Measurements from ENCODE around the gene DACH1. TPM values are rescaled to one million over a fixed set of nuclear protein-coding genes. Genes with fewer than 3 reads are reported as not detected.

The DACH1 gene
- total RNA-seq, 2 donors from 2014 or later, result 0.39 to 1.6 TPM

DNA sequence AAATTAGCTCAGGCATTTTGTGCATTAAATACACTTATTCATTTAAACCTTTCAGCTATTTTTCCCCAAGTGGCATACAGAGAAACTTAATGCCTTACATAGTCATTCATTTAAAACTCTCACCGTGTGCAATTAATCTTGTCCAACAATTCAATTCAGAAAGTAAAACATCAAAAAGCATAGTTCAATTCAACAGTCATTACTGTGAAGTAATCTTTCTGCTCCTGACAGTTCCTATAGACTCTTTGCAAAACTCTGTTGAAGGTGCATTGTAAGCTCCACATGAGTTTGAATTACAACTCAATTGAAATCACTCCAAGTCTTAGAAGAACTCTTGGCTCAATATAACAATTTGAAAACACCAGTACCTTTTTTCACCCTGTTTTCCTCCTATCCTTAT, 228.3 kb downstream of the DACH1 start:
- Histone ChIP-seq H3K27me3 (no peaks in the 10 kb centered on the region), H3K4me3 (no peak overlapping the region), H3K27ac (no peak overlapping the region), H3K4me1 (no peaks in the 10 kb centered on the region), H3K36me3 (no peaks in the 10 kb centered on the region), H3K9me3 (no peaks in the 10 kb centered on the region)
- DNase-seq (ENCODE audit: low spot score), result no peak
- TF ChIP-seq, protein P1, sequence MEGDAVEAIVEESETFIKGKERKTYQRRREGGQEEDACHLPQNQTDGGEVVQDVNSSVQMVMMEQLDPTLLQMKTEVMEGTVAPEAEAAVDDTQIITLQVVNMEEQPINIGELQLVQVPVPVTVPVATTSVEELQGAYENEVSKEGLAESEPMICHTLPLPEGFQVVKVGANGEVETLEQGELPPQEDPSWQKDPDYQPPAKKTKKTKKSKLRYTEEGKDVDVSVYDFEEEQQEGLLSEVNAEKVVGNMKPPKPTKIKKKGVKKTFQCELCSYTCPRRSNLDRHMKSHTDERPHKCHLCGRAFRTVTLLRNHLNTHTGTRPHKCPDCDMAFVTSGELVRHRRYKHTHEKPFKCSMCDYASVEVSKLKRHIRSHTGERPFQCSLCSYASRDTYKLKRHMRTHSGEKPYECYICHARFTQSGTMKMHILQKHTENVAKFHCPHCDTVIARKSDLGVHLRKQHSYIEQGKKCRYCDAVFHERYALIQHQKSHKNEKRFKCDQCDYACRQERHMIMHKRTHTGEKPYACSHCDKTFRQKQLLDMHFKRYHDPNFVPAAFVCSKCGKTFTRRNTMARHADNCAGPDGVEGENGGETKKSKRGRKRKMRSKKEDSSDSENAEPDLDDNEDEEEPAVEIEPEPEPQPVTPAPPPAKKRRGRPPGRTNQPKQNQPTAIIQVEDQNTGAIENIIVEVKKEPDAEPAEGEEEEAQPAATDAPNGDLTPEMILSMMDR (IDR thresholded peaks at IDR 0.05), result no peak

DNA sequence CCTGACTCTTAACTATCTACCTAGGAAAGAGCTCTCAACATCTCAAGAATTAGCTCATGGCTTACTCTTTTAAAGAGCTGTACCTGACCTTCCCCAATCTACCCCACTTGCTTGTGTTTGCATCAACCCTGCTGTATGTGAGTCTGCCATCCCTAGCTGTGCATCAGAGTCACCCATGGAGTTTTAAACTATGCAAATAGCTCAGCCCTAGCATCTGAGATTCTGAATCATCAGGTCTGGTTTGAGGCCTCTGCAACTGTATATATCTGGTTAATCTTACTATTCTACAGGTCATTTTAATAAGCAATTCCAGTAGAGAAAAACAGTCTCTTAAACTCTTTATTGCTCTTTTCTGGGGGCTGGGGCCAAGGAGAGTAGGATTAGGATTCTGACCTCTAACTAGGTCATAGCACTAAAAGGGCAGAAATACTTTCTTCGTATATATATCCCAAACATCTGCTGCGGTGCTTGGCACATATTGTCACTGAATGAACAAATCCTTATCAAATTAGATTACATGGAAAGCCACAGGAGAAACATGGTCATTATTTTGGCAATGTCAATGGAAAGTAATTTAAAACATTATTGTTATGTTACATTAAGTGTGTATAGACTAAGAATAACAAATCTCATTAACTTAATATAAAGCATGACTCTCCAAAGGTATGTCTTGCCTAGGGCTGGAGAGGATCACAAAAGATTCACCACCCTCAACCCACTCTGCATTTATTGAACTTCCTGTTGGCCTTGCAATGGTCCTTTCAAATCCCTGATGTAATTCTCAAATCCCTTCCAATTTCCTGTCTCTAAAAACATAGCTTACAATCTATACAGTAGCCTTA, 232.2 kb downstream of the DACH1 start:
- no peak overlapping the region for H3K4me3 ChIP-seq
- H3K27ac ChIP-seq, result no peak overlapping the region
- no peaks in the 10 kb centered on the region for H3K27me3 ChIP-seq
- H3K9me3 ChIP-seq, result no peaks in the 10 kb centered on the region
- H3K4me1 ChIP-seq, result no peaks in the 10 kb centered on the region
- TF ChIP-seq, protein P1 (IDR thresholded peaks at IDR 0.05), result no peak
- H3K36me3 ChIP-seq, result no peaks in the 10 kb centered on the region
- no peak for DNase-seq (ENCODE audit: low spot score)

GRCh38 chr13:71634182-71634581, 232.8 kb downstream of the DACH1 start:
- no peaks in the 10 kb centered on the region for H3K4me1 ChIP-seq
- no peaks in the 10 kb centered on the region for H3K27me3 ChIP-seq
- no peaks in the 10 kb centered on the region for H3K36me3 ChIP-seq
- DNase-seq (ENCODE audit: low spot score), result no peak
- H3K9me3 ChIP-seq, result no peaks in the 10 kb centered on the region
- no peak overlapping the region for H3K4me3 ChIP-seq
- H3K27ac ChIP-seq, result no peak overlapping the region
- TF ChIP-seq, protein P1 (IDR thresholded peaks at IDR 0.05), result no peak

- H3K27ac ChIP-seq, result no peak overlapping the region
- TF ChIP-seq, protein P1 (IDR thresholded peaks at IDR 0.05), result no peak
- no peaks in the 10 kb centered on the region for H3K9me3 ChIP-seq
- H3K27me3 ChIP-seq, result no peaks in the 10 kb centered on the region
- H3K36me3 ChIP-seq, result no peaks in the 10 kb centered on the region
- DNase-seq (ENCODE audit: low spot score), result no peak
- no peaks in the 10 kb centered on the region for H3K4me1 ChIP-seq
- no peak overlapping the region for H3K4me3 ChIP-seq
Observed at GRCh38 chr13:71632721-71633120, 234.3 kb downstream of the DACH1 start.

DNA sequence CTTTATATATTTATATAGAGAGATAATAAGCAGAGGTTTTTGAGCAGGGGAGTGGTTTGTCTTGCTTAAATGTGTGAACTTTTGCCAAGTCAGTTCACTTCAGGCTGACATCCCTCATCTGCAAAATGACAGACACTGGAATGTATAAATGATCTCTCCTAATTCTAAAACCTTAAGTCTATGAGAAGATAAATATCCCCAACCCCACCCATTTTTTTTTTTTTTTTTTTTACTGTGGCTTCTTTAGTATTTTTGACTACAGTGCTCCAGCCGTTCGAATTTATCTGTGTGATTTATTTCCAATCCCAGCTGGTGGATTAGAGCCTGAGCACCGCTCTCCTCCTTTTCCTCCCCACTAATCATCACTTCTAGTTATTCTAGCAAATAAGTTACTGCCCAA, 234.8 kb downstream of the DACH1 start:
- Histone ChIP-seq H3K9me3 (no peaks in the 10 kb centered on the region), H3K27ac (no peak overlapping the region), H3K4me3 (no peak overlapping the region), H3K36me3 (no peaks in the 10 kb centered on the region), H3K4me1 (no peaks in the 10 kb centered on the region), H3K27me3 (no peaks in the 10 kb centered on the region)
- TF ChIP-seq, protein P1 (IDR thresholded peaks at IDR 0.05), result no peak
- no peak for DNase-seq (ENCODE audit: low spot score)

- no peaks in the 10 kb centered on the region for H3K36me3 ChIP-seq
- no peak overlapping the region for H3K27ac ChIP-seq
- H3K4me1 ChIP-seq, result no peaks in the 10 kb centered on the region
- TF ChIP-seq, protein P1 (IDR thresholded peaks at IDR 0.05), result no peak
- DNase-seq (ENCODE audit: low spot score), result no peak
- no peaks in the 10 kb centered on the region for H3K9me3 ChIP-seq
- H3K27me3 ChIP-seq, result no peaks in the 10 kb centered on the region
- no peak overlapping the region for H3K4me3 ChIP-seq
Observed at GRCh38 chr13:71629167-71629566, 237.8 kb downstream of the DACH1 start.
